BJ (cell line): ENCODE measurements around the gene RIPPLY2. TPM values are rescaled to one million over a fixed set of nuclear protein-coding genes. Genes with fewer than 3 reads are reported as not detected.

ENCODE experiments used
- CTCF ChIA-PET: fragments of 350-600 bp; formaldehyde crosslinking; extraction: SDS; loops from one replicate; lab custom pipeline; 2021; ENCODE audit warnings: antibody characterized with exemption, inconsistent platforms; lab: Yijun Ruan, JAX
- POLR2A ChIA-PET: fragments of 300-600 bp; sonication (Branson Sonifier 250); formaldehyde crosslinking; extraction: SDS; loops from one replicate; lab custom pipeline; 2021; ENCODE audit warnings: antibody characterized with exemption; lab: Charles Lee
- DNase-seq: peaks from one replicate; pipeline ENCODE4 v3.0.0-alpha.2; 2011; ENCODE audit warnings: low read depth
- H3K27me3 ChIP-seq: 2 replicates; pipeline ENCODE4 v1.6.0; 2011; ENCODE audit warnings: low read length; ENCODE audit not compliant: control insufficient read depth, insufficient read depth
- H3K36me3 ChIP-seq: 2 replicates; pipeline ENCODE4 v1.5.1; 2011; ENCODE audit warnings: low read length; ENCODE audit not compliant: control insufficient read depth, insufficient read depth
- H3K4me3 ChIP-seq: 2 replicates; pipeline ENCODE4 v1.5.1; 2011; ENCODE audit warnings: low read depth, mild to moderate bottlenecking, control low read depth, low read length
- polyA plus RNA-seq: library from polyadenylated mRNA; depleted of rRNA; stranded (reverse); fragments of >200 nt; gene quantifications from 2 replicates; pipeline ENCODE4 v1.2.3, GENCODE V29; 2011
- TF ChIP-seq, protein P1 (sequence below): IDR thresholded peaks from 2 replicates; pipeline ENCODE4 v1.5.1; 2011; ENCODE audit warnings: low read depth, mild to moderate bottlenecking, control low read depth, inconsistent platforms, low read length, moderate library complexity; ENCODE audit not compliant: insufficient read depth

Gene RIPPLY2
- polyA plus RNA-seq, 1 experiment: not detected

DNA sequence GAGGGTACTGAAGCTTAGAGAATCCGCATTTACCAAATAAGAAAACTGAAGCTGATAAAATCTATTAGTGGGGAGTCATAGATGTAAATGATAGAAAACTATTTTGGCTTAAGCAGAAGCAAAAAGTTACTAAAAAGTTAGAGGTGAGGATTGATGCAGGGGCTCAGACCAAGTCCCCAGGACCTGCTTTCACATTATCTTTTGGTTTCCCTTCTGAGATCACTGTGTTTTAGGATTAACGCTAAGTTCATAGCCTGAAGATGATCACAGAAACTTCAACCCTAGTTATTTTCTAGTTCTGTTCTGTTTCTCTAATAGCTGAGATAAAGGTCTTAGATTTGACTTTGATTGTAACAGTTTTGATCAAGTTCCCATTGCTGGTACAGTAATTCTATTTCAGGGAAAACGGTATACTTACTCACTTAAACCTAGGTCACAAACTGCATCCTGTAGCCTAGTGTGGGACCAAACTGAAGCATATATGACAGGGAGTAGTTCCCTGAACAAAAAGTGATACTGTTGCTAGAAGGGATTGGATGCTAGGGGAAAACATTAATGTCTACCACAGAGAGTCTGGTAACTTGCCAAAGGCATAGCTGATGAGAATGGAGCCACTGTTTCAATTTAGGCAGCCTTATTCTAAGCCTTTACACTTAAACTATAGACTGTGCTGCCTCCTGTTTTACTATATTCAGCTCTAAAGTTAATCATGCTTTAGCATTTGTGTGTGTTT, 19.4 kb downstream of the RIPPLY2 start:
- no peak for DNase-seq
- POLR2A ChIA-PET: no interaction called here
- Histone ChIP-seq H3K4me3 (no peak overlapping the region), H3K36me3 (no peaks in the 10 kb centered on the region), H3K27me3 (no peaks in the 10 kb centered on the region)
- TF ChIP-seq, protein P1, sequence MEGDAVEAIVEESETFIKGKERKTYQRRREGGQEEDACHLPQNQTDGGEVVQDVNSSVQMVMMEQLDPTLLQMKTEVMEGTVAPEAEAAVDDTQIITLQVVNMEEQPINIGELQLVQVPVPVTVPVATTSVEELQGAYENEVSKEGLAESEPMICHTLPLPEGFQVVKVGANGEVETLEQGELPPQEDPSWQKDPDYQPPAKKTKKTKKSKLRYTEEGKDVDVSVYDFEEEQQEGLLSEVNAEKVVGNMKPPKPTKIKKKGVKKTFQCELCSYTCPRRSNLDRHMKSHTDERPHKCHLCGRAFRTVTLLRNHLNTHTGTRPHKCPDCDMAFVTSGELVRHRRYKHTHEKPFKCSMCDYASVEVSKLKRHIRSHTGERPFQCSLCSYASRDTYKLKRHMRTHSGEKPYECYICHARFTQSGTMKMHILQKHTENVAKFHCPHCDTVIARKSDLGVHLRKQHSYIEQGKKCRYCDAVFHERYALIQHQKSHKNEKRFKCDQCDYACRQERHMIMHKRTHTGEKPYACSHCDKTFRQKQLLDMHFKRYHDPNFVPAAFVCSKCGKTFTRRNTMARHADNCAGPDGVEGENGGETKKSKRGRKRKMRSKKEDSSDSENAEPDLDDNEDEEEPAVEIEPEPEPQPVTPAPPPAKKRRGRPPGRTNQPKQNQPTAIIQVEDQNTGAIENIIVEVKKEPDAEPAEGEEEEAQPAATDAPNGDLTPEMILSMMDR: no peak
- CTCF ChIA-PET: interaction anchor here (1.4 kb wide), 1 partner anchor 13 kb away, joined by 4 read pairs; no protein-coding TSS in a partner anchor

DNA sequence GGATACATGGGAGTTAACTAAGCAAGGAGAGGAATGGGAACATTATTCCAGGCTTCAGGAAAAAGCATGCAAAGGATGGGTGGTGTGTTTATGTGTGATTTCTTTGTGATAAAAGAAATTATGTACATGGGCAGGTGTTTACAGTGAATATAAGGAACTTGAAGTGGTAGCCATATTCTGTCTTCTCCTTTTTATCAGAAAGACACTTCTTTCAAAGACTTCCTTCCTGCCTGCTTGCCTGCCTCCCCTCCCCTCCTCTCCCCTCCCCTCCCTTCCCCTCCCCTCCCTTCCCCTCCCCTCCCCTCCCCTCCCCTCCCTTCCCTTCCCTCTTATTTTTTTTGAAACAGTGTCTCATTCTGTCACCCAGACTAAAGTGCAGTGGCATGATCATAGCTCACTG, 20.7 kb downstream of the RIPPLY2 start:
- POLR2A ChIA-PET: no interaction called here
- TF ChIP-seq, protein P1: no peak
- Histone ChIP-seq H3K4me3 (no peak overlapping the region), H3K36me3 (no peaks in the 10 kb centered on the region), H3K27me3 (no peaks in the 10 kb centered on the region)
- DNase-seq: no peak
- CTCF ChIA-PET: no interaction called here

DNA sequence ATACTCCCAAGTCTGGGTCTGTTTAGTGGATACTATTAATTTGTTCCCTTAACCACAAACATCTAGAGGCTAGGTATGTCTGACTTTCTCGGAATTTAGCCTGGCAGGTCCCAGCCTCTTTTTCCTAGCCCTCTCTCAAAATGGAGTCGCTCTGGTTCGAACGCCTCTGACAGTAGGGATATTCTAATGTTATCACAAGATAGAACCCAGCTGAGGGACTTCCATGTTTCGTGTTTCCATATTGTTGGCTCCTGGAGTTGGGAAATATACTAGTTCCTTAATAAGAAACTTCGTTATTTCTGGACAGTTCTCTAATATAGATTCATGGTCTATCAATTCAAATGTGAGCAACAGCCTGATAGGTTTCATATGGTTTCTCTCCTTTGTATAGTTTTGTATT, 22.7 kb downstream of the RIPPLY2 start:
- ChIA-PET POLR2A (no interaction called here), CTCF (no interaction called here)
- Histone ChIP-seq H3K36me3 (no peaks in the 10 kb centered on the region), H3K27me3 (no peaks in the 10 kb centered on the region), H3K4me3 (no peak overlapping the region)
- DNase-seq: no peak
- TF ChIP-seq, protein P1: no peak

- DNase-seq: no peak
- Histone ChIP-seq H3K36me3 (no peaks in the 10 kb centered on the region), H3K27me3 (no peaks in the 10 kb centered on the region), H3K4me3 (no peak overlapping the region)
- TF ChIP-seq, protein P1: no peak
- ChIA-PET POLR2A (no interaction called here), CTCF (interaction anchor here (0.8 to 3.5 kb wide), 3 partner anchors 268 to 349 kb away, joined by 4 to 11 read pairs (median 7); partner anchors contain the start of gene CEP162)
These were observed 25.9 kb downstream of the RIPPLY2 start for GRCh38 chr6:83878902-83879644.

DNA sequence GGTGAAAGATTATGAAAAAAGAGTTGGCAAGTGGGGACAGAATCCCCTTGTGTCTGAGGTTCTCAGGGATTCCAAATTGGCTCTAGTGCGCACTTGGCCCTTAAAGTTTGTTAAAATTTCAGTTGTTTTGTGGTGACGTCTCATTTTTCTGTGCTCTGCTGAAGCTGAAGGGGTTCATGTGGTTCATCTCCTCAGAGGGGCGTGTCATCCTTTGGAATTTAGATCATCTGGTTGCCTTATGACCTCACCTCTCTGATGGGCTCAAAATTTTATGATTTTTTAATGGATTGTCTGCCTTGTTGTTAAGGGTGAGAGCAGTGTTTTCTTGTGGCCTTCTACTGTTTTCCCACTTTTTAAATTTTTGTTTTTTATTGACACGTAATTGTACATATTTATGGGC, 26.6 kb downstream of the RIPPLY2 start:
- Histone ChIP-seq H3K4me3 (no peak overlapping the region), H3K27me3 (no peaks in the 10 kb centered on the region), H3K36me3 (no peaks in the 10 kb centered on the region)
- TF ChIP-seq, protein P1: no peak
- ChIA-PET POLR2A (no interaction called here), CTCF (interaction anchor here (0.7 to 3.5 kb wide), 4 partner anchors 40 to 348 kb away, joined by 3 to 11 read pairs (median 6); partner anchors contain the start of gene CEP162)
- DNase-seq: no peak
